GM18861 (cell line): Measurements from ENCODE around the gene DPH7.
"Not testable (repeated sequence)": the region's sequence is repeated elsewhere in the genome, so short reads cannot be mapped to it uniquely, and the experiment has no call there.

Experiments
- ATAC-seq: cut with Tn5 transposase; IDR thresholded peaks from one replicate; pipeline ENCODE4 v1.9.1; 2021; ENCODE audit not compliant: unreplicated experiment

DPH7 gene

DNA sequence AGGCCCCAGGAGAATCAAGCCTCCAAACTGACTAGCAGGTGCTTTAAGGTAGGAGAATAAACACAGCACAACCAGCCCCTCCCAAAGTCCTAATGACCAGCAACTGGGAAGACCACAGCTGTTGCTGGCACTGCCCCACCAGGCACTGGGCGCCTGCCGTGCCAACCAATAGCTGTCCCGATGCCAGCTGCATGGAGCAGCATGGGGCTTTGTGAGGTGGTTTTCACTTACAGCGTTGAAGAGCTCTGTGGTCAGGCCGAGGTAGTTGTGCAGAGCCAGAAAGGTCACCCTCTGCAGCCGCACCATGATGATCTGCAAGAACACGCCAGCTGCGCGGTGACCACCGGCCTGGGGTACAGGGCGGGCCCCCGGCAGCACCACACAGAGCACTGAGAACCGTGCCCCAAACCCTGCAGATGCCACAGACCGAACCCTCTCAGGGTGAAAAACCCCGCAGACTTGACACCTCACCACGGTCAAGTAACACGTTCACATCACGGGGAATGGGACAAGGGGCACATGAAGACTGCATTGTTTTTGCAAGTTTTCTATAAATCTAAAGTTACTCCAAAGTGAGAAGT lies 57.2 kb downstream of the DPH7 start:
- ATAC-seq, result no peak

GRCh38 chr9:137520614-137521404 lies 57.9 kb downstream of the DPH7 start:
- ATAC-seq, result no peak

DNA sequence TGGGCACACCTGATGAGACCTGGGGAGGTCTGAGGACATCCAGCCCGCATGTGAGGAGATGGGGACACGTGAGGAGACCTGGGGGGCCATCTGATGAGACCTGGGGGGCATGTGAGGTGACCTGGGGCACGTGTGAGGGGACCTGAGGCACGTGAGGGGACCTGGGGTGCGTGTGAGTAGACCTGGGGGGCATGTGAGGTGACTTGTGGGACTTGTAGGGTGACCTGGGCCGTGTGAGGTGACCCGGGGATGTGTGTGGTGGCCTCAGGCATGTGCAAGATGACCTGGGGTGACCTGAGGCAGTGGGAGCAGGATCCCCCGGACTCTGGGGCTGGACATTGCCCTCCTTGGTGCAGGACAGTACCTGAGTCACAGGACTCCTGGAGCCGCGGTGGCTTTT lies 59.2 kb downstream of the DPH7 start:
- ATAC-seq, result no peak

GRCh38 chr9:137518661-137519459 lies 59.9 kb downstream of the DPH7 start:
- ATAC-seq, result not testable (repeated sequence)

GRCh38 chr9:137516144-137516917 lies 62.4 kb downstream of the DPH7 start:
- no peak for ATAC-seq

DNA sequence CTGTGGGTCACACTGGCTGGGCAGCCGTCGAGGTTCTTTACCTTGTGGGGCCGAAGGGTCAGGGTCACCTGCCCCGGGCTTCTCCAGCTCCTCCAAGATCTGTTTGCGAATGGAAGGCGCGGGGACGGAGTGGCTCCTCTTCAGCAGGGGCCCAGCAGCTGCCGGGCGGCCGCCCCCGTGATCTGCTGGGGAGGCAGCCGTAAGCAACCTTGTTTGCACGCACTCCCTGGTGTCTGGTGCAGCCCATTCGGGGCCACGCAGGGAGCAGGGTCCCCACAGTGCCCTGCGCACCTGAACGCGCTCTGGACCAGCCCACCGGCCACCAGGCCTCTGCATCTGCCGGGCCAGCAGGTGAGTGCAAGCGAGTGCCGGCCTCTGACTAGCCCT lies 63.4 kb downstream of the DPH7 start:
- no peak for ATAC-seq

GRCh38 chr9:137514691-137515337 lies 63.9 kb downstream of the DPH7 start:
- ATAC-seq, result no peak

DNA sequence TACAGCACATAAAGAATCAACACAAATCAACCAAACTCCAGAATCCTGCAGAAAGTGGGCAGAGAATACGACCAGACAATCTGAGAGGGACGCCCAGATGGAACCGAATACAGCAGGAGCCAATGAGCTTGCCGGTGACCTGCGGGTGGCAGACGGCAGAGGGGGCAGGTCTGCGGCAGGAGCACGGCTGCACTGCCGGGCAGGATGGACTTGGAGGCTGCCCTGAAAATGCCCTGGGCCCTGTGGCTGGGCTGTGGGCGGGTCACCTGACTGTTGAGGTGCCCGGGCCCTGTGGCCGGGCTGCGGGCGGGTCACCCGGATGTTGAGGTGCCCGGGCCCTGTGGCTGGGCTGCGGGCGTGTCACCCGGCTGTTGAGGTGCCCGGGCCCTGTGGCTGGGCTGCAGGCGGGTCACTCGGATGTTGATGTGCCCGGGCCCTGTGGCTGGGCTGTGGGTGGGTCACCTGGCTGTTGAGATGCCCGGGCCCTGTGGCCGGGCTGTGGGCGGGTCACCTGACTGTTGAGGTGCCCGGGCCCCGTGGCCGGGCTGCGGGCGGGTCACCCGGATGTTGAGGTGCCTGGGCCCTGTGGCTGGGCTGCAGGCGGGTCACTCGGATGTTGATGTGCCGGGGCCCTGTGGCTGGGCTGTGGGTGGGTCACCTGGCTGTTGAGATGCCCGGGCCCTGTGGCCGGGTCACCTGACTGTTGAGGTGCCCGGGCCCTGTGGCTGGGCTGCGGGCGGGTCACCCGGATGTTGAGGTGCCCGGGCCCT lies 64.7 kb downstream of the DPH7 start:
- ATAC-seq, result not testable (repeated sequence)

DNA sequence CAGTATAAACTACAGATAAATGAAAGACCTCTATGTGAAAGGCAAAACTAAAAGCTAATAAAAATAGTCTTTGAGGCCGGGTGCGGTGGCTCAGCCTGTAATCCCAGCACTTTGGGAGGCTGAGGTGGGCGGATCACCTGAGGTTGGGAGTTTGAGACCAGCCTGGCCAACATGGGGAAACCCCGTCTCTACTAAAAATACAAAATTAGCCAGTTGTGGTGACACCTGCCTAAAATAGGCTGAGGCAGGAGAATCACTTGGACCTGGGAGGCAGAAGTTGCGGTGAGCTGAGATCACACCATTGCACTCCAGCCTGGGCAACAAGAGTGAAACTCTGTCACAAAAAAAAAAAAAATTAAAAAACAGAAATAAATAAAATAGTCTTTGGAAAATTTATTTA lies 65.6 kb downstream of the DPH7 start:
- ATAC-seq, result not testable (repeated sequence)

GRCh38 chr9:137511758-137512463 lies 66.8 kb downstream of the DPH7 start:
- no peak for ATAC-seq

DNA sequence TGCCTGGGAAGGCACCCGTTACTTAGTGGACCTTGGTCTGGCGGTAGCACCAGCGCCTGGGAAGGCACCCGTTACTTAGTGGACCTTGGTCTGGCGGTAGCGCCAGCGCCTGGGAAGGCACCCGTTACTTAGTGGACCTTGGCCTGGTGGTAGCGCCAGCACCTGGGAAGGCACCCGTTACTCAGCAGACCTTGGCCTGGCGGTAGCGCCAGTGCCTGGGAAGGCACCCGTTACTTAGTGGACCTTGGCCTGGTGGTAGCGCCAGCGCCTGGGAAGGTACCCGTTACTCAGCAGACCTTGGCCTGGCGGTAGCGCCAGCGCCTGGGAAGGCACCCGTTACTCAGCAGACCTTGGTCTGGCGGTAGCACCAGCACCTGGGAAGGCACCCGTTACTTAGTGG lies 67.6 kb downstream of the DPH7 start:
- not testable (repeated sequence) for ATAC-seq

DNA sequence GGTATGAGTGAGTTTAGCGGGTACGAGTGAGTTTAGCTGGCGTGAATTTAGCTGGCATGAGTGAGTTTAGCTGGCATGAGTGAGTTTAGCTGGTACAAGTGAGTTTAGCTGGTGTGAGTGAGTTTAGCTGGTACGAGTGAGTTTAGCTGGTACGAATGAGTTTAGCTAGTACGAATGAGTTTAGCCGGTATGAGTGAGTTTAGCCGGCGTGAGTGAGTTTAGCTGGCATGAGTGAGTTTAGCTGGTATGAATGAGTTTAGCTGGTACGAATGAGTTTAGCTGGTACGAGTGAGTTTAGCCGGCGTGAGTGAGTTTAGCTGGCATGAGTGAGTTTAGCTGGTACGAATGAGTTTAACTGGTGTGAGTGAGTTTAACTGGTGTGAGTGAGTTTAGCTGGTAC lies 69.5 kb downstream of the DPH7 start:
- ATAC-seq, result no peak

- ATAC-seq, result no peak
Observed at GRCh38 chr9:137506702-137507171, 72.0 kb downstream of the DPH7 start.

GRCh38 chr9:137506274-137506673 lies 72.5 kb downstream of the DPH7 start:
- ATAC-seq, result no peak

DNA sequence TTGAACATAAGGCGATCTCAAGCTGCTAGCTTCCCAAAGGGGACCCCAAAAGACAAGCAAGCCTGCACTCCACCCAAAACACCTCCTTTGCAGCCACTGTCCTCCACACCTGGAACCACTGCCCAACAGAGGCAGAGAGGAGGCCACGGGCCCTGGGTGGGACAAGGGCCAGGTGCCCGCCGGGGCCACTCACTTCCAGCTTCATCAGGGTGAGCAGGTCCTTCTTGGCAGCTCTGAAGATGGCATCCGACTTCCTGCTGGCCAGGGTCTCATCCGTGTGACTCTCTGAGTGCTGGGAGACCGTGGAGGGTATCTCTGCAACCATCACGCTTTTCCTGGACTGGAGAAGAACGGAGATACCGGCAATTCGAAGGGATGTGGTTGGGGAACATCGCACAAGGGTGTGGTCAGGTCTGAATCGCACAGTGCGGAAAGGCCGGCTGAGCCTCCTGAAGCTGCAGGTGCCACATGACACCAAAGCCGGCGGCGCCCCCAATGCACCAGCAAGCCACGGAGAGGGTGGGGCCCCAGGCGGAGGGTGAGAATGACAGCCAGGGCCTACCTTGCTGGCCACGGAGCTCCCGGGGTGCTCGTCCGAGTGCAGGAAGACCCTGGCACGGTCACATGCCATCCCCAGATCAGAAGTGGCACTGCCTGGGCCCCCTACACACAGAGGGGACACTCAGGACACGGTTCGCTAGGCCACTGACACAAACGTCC lies 73.1 kb downstream of the DPH7 start:
- no peak for ATAC-seq
